Measurements from ENCODE around the gene CLDN8. TPM values are rescaled to one million over a fixed set of nuclear protein-coding genes. Genes with fewer than 3 reads are reported as not detected.

Gene CLDN8
- total RNA-seq, 1 experiment from 2014 or later: not detected

GRCh38 chr21:30232011-30232410 is 16.1 kb upstream of the CLDN8 start:
- no peak for ATAC-seq
- no peaks in the 10 kb centered on the region for H3K27me3 ChIP-seq (ENCODE audit: control insufficient read depth, insufficient read depth, low read length)
- in situ Hi-C loops (cut with HindIII; ENCODE audit: low pct_unique_long_range_greater_than_20kb, low sequenced_read_pairs): no loop called here
- no peak overlapping the region for H3K27ac ChIP-seq (ENCODE audit: low read length)
- H3K36me3 ChIP-seq (ENCODE audit: control insufficient read depth, insufficient read depth, low read length): no peaks in the 10 kb centered on the region
- no peak for DNase-seq (ENCODE audit: low read depth, low spot score)
- TF ChIP-seq SIN3A (IDR thresholded peaks at IDR 0.05; ENCODE audit: borderline replicate concordance, insufficient read depth, low read depth, low read length) (no peak), POLR2AphosphoS5 (IDR thresholded peaks at IDR 0.05; ENCODE audit: low read depth, low read length) (no peak)
- no peak overlapping the region for H3K4me3 ChIP-seq (ENCODE audit: low read depth in 2 of 2, low read length in 2 of 2)
- ChIA-PET CTCF (no interaction called here), POLR2A (no interaction called here)
- BruUV-seq (replicated peaks): no TSS peak
- no peaks in the 10 kb centered on the region for H3K4me1 ChIP-seq (ENCODE audit: control insufficient read depth, insufficient read depth, low read length)
- H3K9me3 ChIP-seq (ENCODE audit: control insufficient read depth, insufficient read depth, low read depth, low read length): no peaks in the 10 kb centered on the region
- intact Hi-C loops (cut with micrococcal nuclease; ENCODE audit: unreplicated experiment): no loop called here

- TF ChIP-seq CTCF (IDR thresholded peaks at IDR 0.05) (no peak), POLR2AphosphoS5 (IDR thresholded peaks at IDR 0.05; ENCODE audit: low read depth, low read length) (no peak), TCF7L2 (IDR thresholded peaks at IDR 0.05; ENCODE audit: low read depth, low read length) (no peak), SIN3A (IDR thresholded peaks at IDR 0.05; ENCODE audit: borderline replicate concordance, insufficient read depth, low read depth, low read length) (no peak), REST (IDR thresholded peaks at IDR 0.05; ENCODE audit: insufficient read depth in 1 of 2, low read depth in 2 of 2, low read length in 1 of 2) (no peak)
- Histone ChIP-seq H3K9me3 (ENCODE audit: control insufficient read depth, insufficient read depth, low read depth, low read length) (no peaks in the 10 kb centered on the region), H3K36me3 (ENCODE audit: control insufficient read depth, insufficient read depth, low read length) (no peaks in the 10 kb centered on the region), H3K27ac (ENCODE audit: low read length) (no peak overlapping the region), H3K4me1 (ENCODE audit: control insufficient read depth, insufficient read depth, low read length) (no peaks in the 10 kb centered on the region), H3K4me3 (ENCODE audit: low read depth in 2 of 2, low read length in 2 of 2) (no peak overlapping the region), H3K27me3 (ENCODE audit: control insufficient read depth, insufficient read depth, low read length) (no peaks in the 10 kb centered on the region)
- ATAC-seq (no peak), DNase-seq (ENCODE audit: low read depth, low spot score) (no peak)
- intact Hi-C loops (cut with micrococcal nuclease; ENCODE audit: unreplicated experiment) (no loop called here), in situ Hi-C loops (cut with HindIII; ENCODE audit: low pct_unique_long_range_greater_than_20kb, low sequenced_read_pairs) (no loop called here)
- ChIA-PET POLR2A (no interaction called here), CTCF (no interaction called here)
- no TSS peak for BruUV-seq (replicated peaks)
These were observed 11.9 kb upstream of the CLDN8 start for GRCh38 chr21:30227633-30228404.

GRCh38 chr21:30227128-30227527 is 11.2 kb upstream of the CLDN8 start:
- no peak for TF ChIP-seq SIN3A (IDR thresholded peaks at IDR 0.05; ENCODE audit: borderline replicate concordance, insufficient read depth, low read depth, low read length)
- no peak for TF ChIP-seq CTCF (IDR thresholded peaks at IDR 0.05)
- TF ChIP-seq POLR2AphosphoS5 (IDR thresholded peaks at IDR 0.05; ENCODE audit: low read depth, low read length): no peak
- TF ChIP-seq REST (IDR thresholded peaks at IDR 0.05; ENCODE audit: insufficient read depth in 1 of 2, low read depth in 2 of 2, low read length in 1 of 2): no peak
- no peak for TF ChIP-seq TCF7L2 (IDR thresholded peaks at IDR 0.05; ENCODE audit: low read depth, low read length)
- ChIA-PET CTCF (no interaction called here), POLR2A (no interaction called here)
- DNase-seq (ENCODE audit: low read depth, low spot score) (no peak), ATAC-seq (no peak)
- in situ Hi-C loops (cut with HindIII; ENCODE audit: low pct_unique_long_range_greater_than_20kb, low sequenced_read_pairs): no loop called here
- intact Hi-C loops (cut with micrococcal nuclease; ENCODE audit: unreplicated experiment): no loop called here
- H3K36me3 ChIP-seq (ENCODE audit: control insufficient read depth, insufficient read depth, low read length): no peaks in the 10 kb centered on the region
- no peak overlapping the region for H3K27ac ChIP-seq (ENCODE audit: low read length)
- no TSS peak for BruUV-seq (replicated peaks)
- H3K9me3 ChIP-seq (ENCODE audit: control insufficient read depth, insufficient read depth, low read depth, low read length): no peaks in the 10 kb centered on the region
- H3K4me1 ChIP-seq (ENCODE audit: control insufficient read depth, insufficient read depth, low read length): no peaks in the 10 kb centered on the region
- H3K27me3 ChIP-seq (ENCODE audit: control insufficient read depth, insufficient read depth, low read length): no peaks in the 10 kb centered on the region
- H3K4me3 ChIP-seq (ENCODE audit: low read depth in 2 of 2, low read length in 2 of 2): no peak overlapping the region

All from Panc1 (cell line).